Measurements from ENCODE around the gene DYRK1A.

DNA sequence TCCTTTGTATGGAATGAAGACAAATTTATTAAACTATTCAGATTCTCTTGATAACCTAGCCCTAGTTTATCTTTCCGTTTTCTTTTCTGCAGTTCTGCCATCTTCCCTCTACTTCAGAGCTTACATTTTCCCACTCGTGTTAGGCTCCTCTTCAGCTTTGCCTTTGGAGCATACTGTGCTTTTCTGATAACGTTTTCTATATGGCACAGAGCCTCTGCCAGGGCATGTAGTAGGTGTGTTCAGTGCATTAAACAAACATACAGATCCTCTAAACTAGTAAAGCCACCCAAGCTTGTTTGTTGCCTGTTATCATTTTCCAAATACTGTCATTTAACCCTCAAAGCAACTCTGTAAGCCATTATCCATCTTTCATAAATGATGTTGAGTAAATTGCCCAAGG lies 25.1 kb downstream of the DYRK1A start:
- TF ChIP-seq CTCF (optimal IDR thresholded peaks at IDR 0.05 in 1 of 3, IDR thresholded peaks at IDR 0.05 in 1 of 3, conservative IDR thresholded peaks at IDR 0.05 in 1 of 3; ENCODE audit: extremely low read depth in 1 of 3, insufficient read depth in 2 of 3, low read length in 3 of 3) (no peak), EZH2 (IDR thresholded peaks at IDR 0.05; ENCODE audit: low read length) (no peak)
